HG02885 (cell line): ENCODE results near the gene KDM6A.

Experiments
- ATAC-seq: cut with Tn5 transposase; IDR thresholded peaks from one replicate; pipeline ENCODE4 v1.9.1; 2021; ENCODE audit warnings: mild to moderate bottlenecking; ENCODE audit not compliant: unreplicated experiment, poor library complexity

KDM6A gene

DNA sequence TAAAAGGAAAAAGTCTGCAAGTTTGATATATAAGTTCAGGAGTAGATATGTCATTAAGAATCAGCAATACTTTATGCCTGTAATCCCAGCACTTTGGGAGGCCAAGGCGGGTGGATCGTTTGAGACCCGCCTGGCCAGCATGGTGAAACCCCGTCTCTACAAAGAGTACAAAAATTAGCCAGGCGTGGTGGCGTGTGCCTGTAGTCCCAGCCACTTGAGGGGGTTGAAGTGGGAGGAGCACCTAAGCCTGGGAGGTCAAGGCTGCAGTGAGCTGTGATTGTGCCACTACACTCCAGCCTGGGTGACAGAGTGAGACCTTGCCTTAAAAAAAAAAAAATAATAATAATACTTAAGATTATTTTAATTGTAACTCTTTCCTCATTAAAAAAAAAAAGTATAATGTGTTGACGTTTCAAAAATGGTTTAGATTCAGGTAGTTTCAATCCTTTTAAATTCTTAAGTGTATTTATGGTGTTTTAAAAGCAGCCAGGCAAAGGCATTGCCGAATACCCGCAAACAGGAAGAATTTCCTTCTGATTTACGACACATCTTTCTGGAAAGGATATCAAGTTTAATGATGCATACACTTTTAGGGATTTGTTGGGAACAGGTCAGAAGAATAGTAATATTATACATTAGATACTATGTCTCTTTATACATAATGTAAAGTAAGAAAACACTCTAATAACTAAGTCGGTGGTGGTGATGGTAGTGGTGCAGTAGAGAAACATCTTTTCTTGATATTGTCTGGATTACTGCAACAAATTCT lies 80.9 kb downstream of the KDM6A start:
- no peak for ATAC-seq

DNA sequence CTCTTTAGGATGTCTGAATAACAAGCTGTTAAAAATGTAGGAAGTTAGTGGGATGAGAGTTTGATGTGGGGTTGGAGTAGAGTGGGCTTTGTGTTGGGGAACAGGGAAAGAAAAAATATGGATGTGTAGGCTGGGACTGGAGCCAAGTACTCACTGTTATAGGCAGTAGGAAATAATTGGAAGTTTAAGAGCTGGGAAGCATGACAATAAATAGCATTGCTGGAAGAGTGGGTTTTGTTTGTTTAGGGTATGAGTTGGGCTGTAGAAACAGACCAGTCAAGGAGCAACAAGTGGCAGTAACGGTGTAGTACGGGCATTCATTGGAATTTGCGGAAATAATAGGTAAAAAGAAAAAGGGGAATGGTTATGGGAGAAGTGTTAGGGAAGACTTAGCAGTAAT lies 81.6 kb downstream of the KDM6A start:
- no peak for ATAC-seq

GRCh38 chrX:44957848-44958247 lies 84.9 kb downstream of the KDM6A start:
- ATAC-seq: no peak

- ATAC-seq: no peak
Observed at GRCh38 chrX:44958480-44958879, 85.5 kb downstream of the KDM6A start.

- no peak for ATAC-seq
Observed at GRCh38 chrX:44961817-44962607, 89.0 kb downstream of the KDM6A start.

GRCh38 chrX:44962944-44963343 lies 90.0 kb downstream of the KDM6A start:
- no peak for ATAC-seq

GRCh38 chrX:44967221-44967620 lies 94.2 kb downstream of the KDM6A start:
- ATAC-seq: no peak

DNA sequence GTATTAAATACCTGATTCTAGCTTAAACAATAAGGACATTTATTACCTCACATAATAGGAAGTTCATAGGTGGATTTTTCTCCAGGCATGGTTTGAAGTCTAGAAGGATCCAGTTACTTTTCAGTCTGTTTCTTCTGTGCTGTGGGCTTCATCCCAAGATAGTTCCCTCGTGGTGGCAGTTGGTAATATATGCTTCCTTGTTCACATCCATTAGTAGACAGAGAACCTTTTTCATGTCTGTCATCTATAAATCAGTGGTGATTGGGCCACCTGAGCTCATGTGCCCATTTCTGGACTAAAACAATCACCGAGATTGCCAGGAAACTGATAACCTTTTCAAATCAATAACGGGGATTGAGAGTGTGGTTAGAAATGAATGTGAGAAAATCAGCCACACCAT lies 97.7 kb downstream of the KDM6A start:
- ATAC-seq: no peak

DNA sequence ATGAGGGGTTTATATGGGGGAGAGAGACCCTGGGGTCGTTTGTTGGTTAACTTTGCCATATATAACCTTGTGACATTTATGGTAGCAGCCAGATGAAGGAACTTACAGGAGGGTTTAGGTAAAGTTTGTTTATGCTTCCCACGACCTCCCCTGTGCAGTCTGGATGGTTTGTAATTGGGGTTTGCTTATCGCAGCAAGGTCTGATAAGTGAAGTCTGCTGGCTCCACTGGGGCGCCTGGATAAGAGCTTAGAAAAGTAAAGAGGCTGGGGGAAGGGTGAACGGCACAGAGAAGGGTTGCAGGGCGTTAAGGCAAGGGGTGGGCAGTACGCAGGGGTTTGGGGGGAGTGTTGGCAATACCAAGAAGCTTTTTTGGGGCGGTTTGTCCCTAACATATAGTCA lies 98.7 kb downstream of the KDM6A start:
- ATAC-seq: no peak

- ATAC-seq: no peak
Observed at GRCh38 chrX:44972132-44972531, 99.1 kb downstream of the KDM6A start.

DNA sequence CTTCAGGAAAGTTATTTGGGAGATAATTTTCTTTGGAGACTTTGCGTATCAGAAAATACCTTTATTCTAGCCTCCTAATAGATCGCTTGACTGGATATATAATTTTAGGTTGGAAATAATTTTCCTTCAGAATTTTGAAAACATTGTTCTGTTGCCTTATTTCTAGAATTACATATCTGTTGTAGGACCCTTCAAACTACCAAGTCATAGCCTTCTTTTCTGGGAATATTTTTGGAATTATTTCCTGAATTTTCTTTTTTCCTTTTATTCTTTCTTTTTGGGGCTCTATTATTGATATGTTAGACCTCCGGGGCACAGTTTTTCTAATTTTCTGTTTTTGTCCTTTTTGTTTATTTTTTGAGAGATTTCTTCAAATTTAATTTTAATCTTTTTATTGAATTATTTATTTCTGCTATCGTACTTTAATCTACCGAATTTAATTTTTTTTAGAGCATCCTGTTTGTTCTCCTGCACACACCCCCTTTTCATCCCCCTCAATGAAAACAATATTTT lies 100.5 kb downstream of the KDM6A start:
- ATAC-seq: no peak

GRCh38 chrX:44974451-44974850 lies 101.5 kb downstream of the KDM6A start:
- no peak for ATAC-seq

GRCh38 chrX:44975666-44976263 lies 102.8 kb downstream of the KDM6A start:
- ATAC-seq: no peak

DNA sequence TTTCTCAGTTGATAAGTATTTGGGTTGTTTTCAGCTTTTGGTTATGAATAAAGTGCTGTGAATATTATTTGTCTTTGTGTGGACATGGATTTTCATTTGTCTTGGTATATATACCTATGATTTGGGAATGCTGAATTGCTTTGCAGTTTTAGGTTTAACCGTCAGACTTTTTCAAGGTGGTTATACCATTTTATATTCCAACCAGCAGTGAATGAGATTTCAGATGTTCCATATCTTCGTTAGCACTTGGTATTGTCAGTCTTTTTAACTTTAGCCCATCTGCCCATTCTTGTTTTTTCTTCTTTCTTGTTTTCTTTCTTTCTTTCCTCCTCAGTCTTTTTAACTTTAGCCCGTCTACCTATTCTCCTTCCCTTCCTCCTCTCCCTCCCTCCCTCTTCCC lies 106.0 kb downstream of the KDM6A start:
- ATAC-seq: no peak

GRCh38 chrX:44980403-44980802 lies 107.4 kb downstream of the KDM6A start:
- no peak for ATAC-seq

- ATAC-seq: no peak
Observed at GRCh38 chrX:44980883-44981282, 107.9 kb downstream of the KDM6A start.

GRCh38 chrX:44989995-44990770 lies 117.2 kb downstream of the KDM6A start:
- no peak for ATAC-seq

- ATAC-seq: no peak
Observed at GRCh38 chrX:44992775-44993174, 119.8 kb downstream of the KDM6A start.

DNA sequence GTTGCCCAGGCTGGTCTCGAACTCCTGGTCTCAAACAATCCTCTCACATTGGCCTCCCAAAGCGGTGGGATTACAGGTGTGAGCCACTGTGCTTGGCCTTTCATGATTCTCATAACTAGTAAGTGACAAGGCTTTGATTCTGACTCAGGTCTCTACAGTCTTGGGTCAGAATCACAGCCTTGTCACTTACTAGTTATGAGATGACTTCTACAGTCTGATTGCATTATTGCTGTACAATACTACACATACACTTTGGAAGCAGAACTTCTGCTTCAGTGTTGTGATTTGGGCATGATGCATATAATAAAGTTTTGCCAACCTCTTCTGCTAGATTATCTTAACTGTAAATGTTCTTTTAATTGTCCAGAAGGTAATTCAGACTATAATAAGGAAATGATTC lies 123.3 kb downstream of the KDM6A start:
- ATAC-seq: no peak

- ATAC-seq: no peak
Observed at GRCh38 chrX:44997282-44997812, 124.4 kb downstream of the KDM6A start.
